Kidney (tissue), 14 donors: ENCODE data around the gene MN1. TPM values are rescaled to one million over a fixed set of nuclear protein-coding genes. Genes with fewer than 3 reads are reported as not detected.

Experiments
- DNase-seq, 5 donors: peaks; one replicate each; pipeline ENCODE4 v3.0.0-alpha.2; 2013 to 2020
- FAIRE-seq: peaks from 2 replicates; lab custom pipeline; 2012; peaks lifted over from hg19 to GRCh38; lab: Jason Lieb, UNC
- H3K27ac ChIP-seq, 2 donors: one replicate each; pipeline ENCODE4 v1.7.0; 2013; ENCODE audit warnings: low read depth in 2 of 2, low read length in 2 of 2, inconsistent platforms in 1 of 2
- H3K27me3 ChIP-seq: one replicate; pipeline ENCODE4 v1.7.1; 2013; ENCODE audit warnings: low read length, inconsistent platforms; ENCODE audit not compliant: control insufficient read depth, insufficient read depth
- H3K36me3 ChIP-seq, 3 donors: one replicate each; pipeline versions ENCODE4 v1.7.0 to v1.7.1; 2013; ENCODE audit warnings: low read length in 3 of 3, control low read depth in 1 of 3, inconsistent platforms in 1 of 3; ENCODE audit not compliant: insufficient read depth in 3 of 3, control insufficient read depth in 2 of 3
- H3K4me1 ChIP-seq, 3 donors: one replicate each; pipeline versions ENCODE4 v1.7.0 to v1.7.1; 2013; ENCODE audit warnings: low read length in 3 of 3, inconsistent platforms in 1 of 3, low read depth in 1 of 3; ENCODE audit not compliant: control insufficient read depth in 2 of 3, insufficient read depth in 2 of 3
- H3K4me3 ChIP-seq, 3 donors: one replicate each; pipeline versions ENCODE4 v1.7.0 to v1.8.1; 2013; ENCODE audit warnings: low read length in 3 of 3, control low read depth in 1 of 3, inconsistent platforms in 1 of 3
- H3K9ac ChIP-seq, 3 donors: one replicate each; pipeline versions ENCODE4 v1.7.0 to v1.7.1; 2013; ENCODE audit warnings: low read length in 3 of 3, control low read depth in 1 of 3, inconsistent platforms in 1 of 3
- H3K9me3 ChIP-seq, 3 donors: one replicate each; pipeline versions ENCODE4 v1.7.0 to v1.7.1; 2013; ENCODE audit warnings: low read length in 3 of 3, control low read depth in 1 of 3, inconsistent platforms in 1 of 3; ENCODE audit not compliant: control insufficient read depth in 2 of 3, insufficient read depth in 1 of 3
- intact Hi-C: fragments of 100-400 bp; cut with DNase I; formaldehyde crosslinking; loops from one replicate; pipeline ENCODE4 v1.11.1; 2022
- polyA plus RNA-seq: library from polyadenylated mRNA; stranded (reverse); fragments of 350-450 nt; fragmentation: Illumina TruSeq; extraction: RNeasy Lipid Tissue Mini Kit (QIAGEN cat#74804); gene quantifications from one replicate; pipeline ENCODE4 v1.2.3, GENCODE V29; 2014; ENCODE audit warnings: low read depth, low replicate concordance; ENCODE audit not compliant: insufficient read depth
- total RNA-seq: library from RNA; stranded (reverse); fragmentation: NEBNext Ultra II Directional; extraction: Animal tissue kit (Norgen Biotek cat#: 25700); gene quantifications from one replicate; pipeline ENCODE4 v1.2.1, GENCODE V29; 2021
- TF ChIP-seq, protein P1 (sequence below): IDR thresholded peaks from 3 replicates; pipeline ENCODE4 v1.5.1; 2012; ENCODE audit warnings: mild to moderate bottlenecking, moderate library complexity, borderline replicate concordance; ENCODE audit not compliant: insufficient read depth; ENCODE audit errors: extremely low read depth
- donor health status: control.
- donor health status: control.
- donor health status: control.
- donor health status: control.
- donor health status: control.
- donor health status: DM: yes; HTN: yes; CAD: no.
- donor health status: Normal renal cell carcinoma (clear cell type).

MN1 gene
- total and polyA plus RNA-seq, 2 donors from 2014 or later, result 0.92 to 3.2 TPM

DNA sequence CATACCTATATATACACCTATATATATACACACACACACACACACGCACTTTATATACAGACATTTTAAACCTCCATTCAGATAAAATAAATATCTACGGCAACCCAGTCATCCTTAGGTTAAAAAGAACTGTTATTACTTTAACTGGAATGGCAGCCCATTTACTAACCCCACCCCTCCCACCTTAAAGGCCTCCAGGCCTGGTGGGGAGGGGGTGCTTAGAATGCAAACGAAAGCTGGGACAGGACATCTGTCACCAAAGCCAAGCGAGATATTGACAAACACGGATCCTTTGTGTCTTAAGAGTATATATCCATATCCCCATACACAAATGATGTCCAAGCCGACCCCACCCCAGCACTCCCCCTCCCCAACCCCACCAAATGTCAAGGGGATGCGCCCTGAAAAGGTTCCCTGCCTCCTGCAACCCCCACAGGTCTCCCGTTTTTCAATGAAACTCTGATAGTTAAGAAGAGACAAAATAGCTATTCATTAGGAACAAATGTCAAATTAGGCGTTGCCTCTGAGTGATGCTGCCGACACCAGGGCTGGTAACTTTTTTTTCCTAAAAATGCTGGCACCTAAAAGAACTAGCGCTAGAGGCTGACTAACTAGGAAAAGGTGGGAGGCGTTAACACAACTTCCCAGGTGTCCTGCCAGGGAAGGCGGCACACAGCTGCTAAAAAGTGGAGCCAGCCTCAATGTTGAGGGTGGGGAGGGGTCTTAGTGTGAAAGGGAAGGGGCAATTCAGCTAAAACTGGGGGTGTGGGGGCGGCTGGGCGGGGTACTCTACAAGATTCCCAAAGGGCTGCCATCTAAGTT is 5.6 kb downstream of the MN1 start:
- H3K27ac ChIP-seq, result no peak overlapping the region
- no peak overlapping the region for H3K4me3 ChIP-seq
- FAIRE-seq (no peak), DNase-seq (peak in 1 of 5 donors; percentile 10)
- TF ChIP-seq, protein P1, sequence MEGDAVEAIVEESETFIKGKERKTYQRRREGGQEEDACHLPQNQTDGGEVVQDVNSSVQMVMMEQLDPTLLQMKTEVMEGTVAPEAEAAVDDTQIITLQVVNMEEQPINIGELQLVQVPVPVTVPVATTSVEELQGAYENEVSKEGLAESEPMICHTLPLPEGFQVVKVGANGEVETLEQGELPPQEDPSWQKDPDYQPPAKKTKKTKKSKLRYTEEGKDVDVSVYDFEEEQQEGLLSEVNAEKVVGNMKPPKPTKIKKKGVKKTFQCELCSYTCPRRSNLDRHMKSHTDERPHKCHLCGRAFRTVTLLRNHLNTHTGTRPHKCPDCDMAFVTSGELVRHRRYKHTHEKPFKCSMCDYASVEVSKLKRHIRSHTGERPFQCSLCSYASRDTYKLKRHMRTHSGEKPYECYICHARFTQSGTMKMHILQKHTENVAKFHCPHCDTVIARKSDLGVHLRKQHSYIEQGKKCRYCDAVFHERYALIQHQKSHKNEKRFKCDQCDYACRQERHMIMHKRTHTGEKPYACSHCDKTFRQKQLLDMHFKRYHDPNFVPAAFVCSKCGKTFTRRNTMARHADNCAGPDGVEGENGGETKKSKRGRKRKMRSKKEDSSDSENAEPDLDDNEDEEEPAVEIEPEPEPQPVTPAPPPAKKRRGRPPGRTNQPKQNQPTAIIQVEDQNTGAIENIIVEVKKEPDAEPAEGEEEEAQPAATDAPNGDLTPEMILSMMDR, result no peak
- peaks cover 6% of the 10 kb centered on the region for H3K27me3 ChIP-seq
- no peaks in the 10 kb centered on the region for H3K36me3 ChIP-seq
- H3K9ac ChIP-seq, result no peak overlapping the region
- intact Hi-C loops, result no loop called here
- H3K9me3 ChIP-seq, result no peaks in the 10 kb centered on the region
- H3K4me1 ChIP-seq, result peaks cover 0 to 8% (median 2%) of the 10 kb centered on the region in 3 donors

DNA sequence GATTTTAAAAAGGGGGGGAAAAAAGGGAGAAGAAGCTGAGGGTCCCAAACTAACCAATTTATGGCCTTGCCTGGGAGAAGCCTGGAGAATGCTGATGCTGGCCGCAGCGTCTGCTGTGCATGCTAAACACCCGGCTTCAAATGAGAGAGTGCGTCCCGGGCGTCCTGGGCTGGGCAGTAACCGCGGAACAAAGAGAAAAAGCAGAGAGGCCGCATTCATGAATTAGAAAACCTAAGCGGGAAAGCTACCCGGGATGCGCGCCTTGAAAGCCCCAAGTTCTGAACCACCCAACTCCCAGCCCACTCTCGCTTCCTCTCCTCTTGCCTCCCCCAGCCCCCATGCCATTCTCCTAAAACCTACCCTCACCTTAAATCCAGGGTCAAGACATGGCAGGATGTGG is 6.5 kb downstream of the MN1 start:
- no peaks in the 10 kb centered on the region for H3K9me3 ChIP-seq
- H3K4me3 ChIP-seq, result no peak overlapping the region
- peaks cover 6% of the 10 kb centered on the region for H3K27me3 ChIP-seq
- H3K4me1 ChIP-seq, result peaks cover 0 to 2% (median 2%) of the 10 kb centered on the region in 3 donors
- no peak overlapping the region for H3K9ac ChIP-seq
- H3K36me3 ChIP-seq, result no peaks in the 10 kb centered on the region
- H3K27ac ChIP-seq, result no peak overlapping the region
- TF ChIP-seq, protein P1, result no peak
- intact Hi-C loops, result no loop called here
- peak in 3 of 5 donors; percentile 6 to 35 (median 34) for DNase-seq
- FAIRE-seq, result no peak

DNA sequence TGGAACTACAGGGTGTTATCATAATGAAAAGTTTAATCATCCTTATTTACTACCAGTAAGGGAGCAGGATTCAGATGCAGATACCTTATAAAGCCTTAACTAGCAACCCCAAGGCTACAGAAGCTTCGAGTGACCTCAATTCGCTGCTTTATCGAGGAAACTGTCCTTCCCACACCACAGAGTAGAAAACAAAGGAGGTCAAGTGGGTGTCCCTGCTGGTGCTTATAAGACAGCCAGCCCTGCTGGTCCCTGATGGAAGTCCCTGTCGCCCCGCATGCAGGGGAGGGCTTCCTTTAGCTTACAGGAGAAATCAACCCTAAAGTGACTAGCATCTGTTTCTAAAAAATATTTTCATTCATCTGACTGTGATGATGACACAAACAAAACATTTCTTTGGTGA is 7.3 kb downstream of the MN1 start:
- H3K27ac ChIP-seq, result no peak overlapping the region
- peaks cover 9% of the 10 kb centered on the region for H3K27me3 ChIP-seq
- intact Hi-C loops, result no loop called here
- TF ChIP-seq, protein P1, result no peak
- peak in 2 of 5 donors; percentile 13 to 20 for DNase-seq
- H3K9me3 ChIP-seq, result no peaks in the 10 kb centered on the region
- peaks cover 0 to 2% (median 0%) of the 10 kb centered on the region in 3 donors for H3K4me1 ChIP-seq
- H3K9ac ChIP-seq, result no peak overlapping the region
- H3K36me3 ChIP-seq, result no peaks in the 10 kb centered on the region
- H3K4me3 ChIP-seq, result no peak overlapping the region
- FAIRE-seq, result no peak
